ENCODE data around the gene PMFBP1. TPM values are rescaled to one million over a fixed set of nuclear protein-coding genes. Genes with fewer than 3 reads are reported as not detected.

The PMFBP1 gene
- total RNA-seq, 2 donors from 2014 or later, result 0.21 to 1.4 TPM

DNA sequence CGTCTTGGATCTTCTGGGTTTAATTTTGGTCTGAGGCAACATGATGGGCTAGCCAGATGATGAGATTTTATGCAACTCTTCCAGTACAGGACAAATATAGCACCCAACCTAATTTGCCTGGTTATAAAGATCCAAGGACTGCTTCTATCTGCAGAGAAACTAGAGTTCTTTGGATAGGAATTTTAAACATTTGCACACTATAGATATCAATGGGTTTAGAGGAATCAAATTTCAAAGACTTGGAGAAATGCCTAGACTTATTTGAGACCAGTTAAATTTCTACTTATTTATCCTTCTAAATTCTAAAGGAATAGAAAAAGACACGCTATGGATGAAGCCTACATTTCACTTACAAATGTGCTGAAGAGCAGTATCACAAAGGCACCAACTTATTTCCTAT, 12.6 kb downstream of the PMFBP1 start:
- Histone ChIP-seq H3K27me3 (replicated peaks; ENCODE audit: insufficient read depth) (no peaks in the 10 kb centered on the region), H3K4me1 (ENCODE audit: control insufficient read depth in 1 of 2, low read depth in 2 of 2) (no peaks in the 10 kb centered on the region), H3K9me3 (no peaks in the 10 kb centered on the region), H3K27ac (no peak overlapping the region), H3K4me3 (no peak overlapping the region), H3K36me3 (no peaks in the 10 kb centered on the region)
- no peak for DNase-seq (ENCODE audit: low spot score)
- TF ChIP-seq CTCF (IDR thresholded peaks at IDR 0.05), result no peak
- no peak for ATAC-seq (ENCODE audit: insufficient number of reproducible peaks, low FRiP score, low read depth)

GRCh38 chr16:72149676-72150464, 22.1 kb downstream of the PMFBP1 start:
- TF ChIP-seq CTCF (IDR thresholded peaks at IDR 0.05), result no peak
- H3K27me3 ChIP-seq (replicated peaks; ENCODE audit: insufficient read depth), result no peaks in the 10 kb centered on the region

DNA sequence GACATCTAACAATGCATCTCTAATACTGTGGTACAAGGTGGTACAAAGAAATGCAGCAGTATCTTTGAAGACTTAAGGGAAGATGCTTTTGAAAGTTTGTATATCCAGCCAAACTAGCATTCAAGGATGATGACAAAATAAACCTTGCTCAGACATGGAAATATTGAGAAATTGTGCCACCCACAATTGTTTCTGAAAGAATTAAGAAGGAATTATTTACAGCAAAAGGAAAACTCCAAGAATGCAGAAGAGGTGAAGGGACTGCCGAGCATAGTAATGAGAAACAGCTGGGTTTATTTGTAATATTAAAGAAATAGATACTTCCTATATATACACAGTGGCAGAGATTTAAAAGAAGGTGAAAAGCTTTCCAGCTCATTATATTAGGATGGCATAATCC, 29.5 kb downstream of the PMFBP1 start:
- no peak for TF ChIP-seq CTCF (IDR thresholded peaks at IDR 0.05)
- Histone ChIP-seq H3K9me3 (no peaks in the 10 kb centered on the region), H3K4me1 (ENCODE audit: control insufficient read depth in 1 of 2, low read depth in 2 of 2) (no peaks in the 10 kb centered on the region), H3K36me3 (no peaks in the 10 kb centered on the region), H3K27me3 (replicated peaks; ENCODE audit: insufficient read depth) (no peaks in the 10 kb centered on the region), H3K4me3 (no peak overlapping the region), H3K27ac (no peak overlapping the region)
- DNase-seq (ENCODE audit: low spot score), result no peak
- ATAC-seq (ENCODE audit: insufficient number of reproducible peaks, low FRiP score, low read depth), result no peak

More at GRCh38 chr16:72149676-72150464, 22.1 kb downstream of the PMFBP1 start:
- Histone ChIP-seq H3K4me1 (ENCODE audit: control insufficient read depth in 1 of 2, low read depth in 2 of 2) (no peaks in the 10 kb centered on the region), H3K9me3 (no peaks in the 10 kb centered on the region), H3K4me3 (no peak overlapping the region), H3K36me3 (no peaks in the 10 kb centered on the region), H3K27ac (no peak overlapping the region)
- no peak for DNase-seq (ENCODE audit: low spot score)
- ATAC-seq (ENCODE audit: insufficient number of reproducible peaks, low FRiP score, low read depth), result no peak

GRCh38 chr16:72139908-72140307, 32.0 kb downstream of the PMFBP1 start:
- ATAC-seq (ENCODE audit: insufficient number of reproducible peaks, low FRiP score, low read depth), result no peak
- TF ChIP-seq CTCF (IDR thresholded peaks at IDR 0.05), result no peak

GRCh38 chr16:72138064-72138572, 33.8 kb downstream of the PMFBP1 start:
- ATAC-seq (ENCODE audit: insufficient number of reproducible peaks, low FRiP score, low read depth), result no peak
- H3K36me3 ChIP-seq, result no peaks in the 10 kb centered on the region
- TF ChIP-seq CTCF (IDR thresholded peaks at IDR 0.05), result no peak
- no peaks in the 10 kb centered on the region for H3K9me3 ChIP-seq
- H3K27me3 ChIP-seq (replicated peaks; ENCODE audit: insufficient read depth), result no peaks in the 10 kb centered on the region
- no peak for DNase-seq (ENCODE audit: low spot score)
- no peak overlapping the region for H3K4me3 ChIP-seq
- no peaks in the 10 kb centered on the region for H3K4me1 ChIP-seq (ENCODE audit: control insufficient read depth in 1 of 2, low read depth in 2 of 2)
- H3K27ac ChIP-seq, result no peak overlapping the region

More at GRCh38 chr16:72139908-72140307, 32.0 kb downstream of the PMFBP1 start:
- Histone ChIP-seq H3K4me3 (no peak overlapping the region), H3K27ac (no peak overlapping the region), H3K9me3 (no peaks in the 10 kb centered on the region), H3K27me3 (replicated peaks; ENCODE audit: insufficient read depth) (no peaks in the 10 kb centered on the region), H3K36me3 (no peaks in the 10 kb centered on the region), H3K4me1 (ENCODE audit: control insufficient read depth in 1 of 2, low read depth in 2 of 2) (no peaks in the 10 kb centered on the region)
- no peak for DNase-seq (ENCODE audit: low spot score)

All from thoracic aorta (tissue), 2 donors.